ENCODE measurements around the gene PF4V1. TPM values are rescaled to one million over a fixed set of nuclear protein-coding genes. Genes with fewer than 3 reads are reported as not detected.

Gene PF4V1
- total and polyA plus RNA-seq, 9 of the 15 experiments (the other 6 are each of a cell fraction or from before 2014, with no cell fraction given): not detected

GRCh38 chr4:73844806-73845205 is 8.3 kb upstream of the PF4V1 start (continued):
- TF ChIP-seq CLOCK (CRISPR knock-in tag; IDR thresholded peaks at IDR 0.05; ENCODE audit: borderline replicate concordance): no peak
- no peak for TF ChIP-seq RNF2 (IDR thresholded peaks at IDR 0.05)

- in situ Hi-C loops (cut with MboI) (no loop called here), intact Hi-C loops (cut with micrococcal nuclease) (no loop called here)
- H3K4me1 ChIP-seq (replicated peaks in 1 of 2; ENCODE audit: control insufficient read depth in 2 of 2, insufficient read depth in 2 of 2, low read length in 2 of 2): peaks cover 0 to 5% of the 10 kb centered on the region in 2 experiments; a peak in 2 of 5 replicates
- no peaks in the 10 kb centered on the region for H4K20me1 ChIP-seq (replicated peaks; ENCODE audit: control insufficient read depth, insufficient read depth, low read length)
- no peak overlapping the region for H3K4me2 ChIP-seq (ENCODE audit: insufficient read depth, low read length)
- 50% methylated on average over 3 of the region's 3 CpGs for WGBS (ENCODE audit: insufficient coverage, low coverage, missing lambda C conversion rate)
- peak overlapping the region; percentile 37 for H2AFZ ChIP-seq (ENCODE audit: low read depth, low read length)
- TF ChIP-seq, protein P1, sequence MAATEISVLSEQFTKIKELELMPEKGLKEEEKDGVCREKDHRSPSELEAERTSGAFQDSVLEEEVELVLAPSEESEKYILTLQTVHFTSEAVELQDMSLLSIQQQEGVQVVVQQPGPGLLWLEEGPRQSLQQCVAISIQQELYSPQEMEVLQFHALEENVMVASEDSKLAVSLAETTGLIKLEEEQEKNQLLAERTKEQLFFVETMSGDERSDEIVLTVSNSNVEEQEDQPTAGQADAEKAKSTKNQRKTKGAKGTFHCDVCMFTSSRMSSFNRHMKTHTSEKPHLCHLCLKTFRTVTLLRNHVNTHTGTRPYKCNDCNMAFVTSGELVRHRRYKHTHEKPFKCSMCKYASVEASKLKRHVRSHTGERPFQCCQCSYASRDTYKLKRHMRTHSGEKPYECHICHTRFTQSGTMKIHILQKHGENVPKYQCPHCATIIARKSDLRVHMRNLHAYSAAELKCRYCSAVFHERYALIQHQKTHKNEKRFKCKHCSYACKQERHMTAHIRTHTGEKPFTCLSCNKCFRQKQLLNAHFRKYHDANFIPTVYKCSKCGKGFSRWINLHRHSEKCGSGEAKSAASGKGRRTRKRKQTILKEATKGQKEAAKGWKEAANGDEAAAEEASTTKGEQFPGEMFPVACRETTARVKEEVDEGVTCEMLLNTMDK (IDR thresholded peaks at IDR 0.05; ENCODE audit: borderline replicate concordance, insufficient read depth, low read depth, low read length, poor library complexity, severe bottlenecking): no peak
- TF ChIP-seq BACH1 (tag; IDR thresholded peaks at IDR 0.05) (no peak), SPI1 (IDR thresholded peaks at IDR 0.05; ENCODE audit: borderline replicate concordance, low read depth, low read length) (peak; percentile 91), HMGXB4 (CRISPR knock-in tag; IDR thresholded peaks at IDR 0.05) (no peak), TCF3 (CRISPR knock-in tag; IDR thresholded peaks at IDR 0.05) (peak; percentile 26; the same call in 1 of the 2 replicates), PHF8 (IDR thresholded peaks at IDR 0.05; ENCODE audit: borderline replicate concordance, low read length) (no peak), HMGN3 (IDR thresholded peaks at IDR 0.05; ENCODE audit: borderline replicate concordance, extremely low read depth, insufficient read length, low read depth, low read length) (no peak), TSC22D4 (tag; IDR thresholded peaks at IDR 0.05) (no peak)
- TF ChIP-seq, protein P2, sequence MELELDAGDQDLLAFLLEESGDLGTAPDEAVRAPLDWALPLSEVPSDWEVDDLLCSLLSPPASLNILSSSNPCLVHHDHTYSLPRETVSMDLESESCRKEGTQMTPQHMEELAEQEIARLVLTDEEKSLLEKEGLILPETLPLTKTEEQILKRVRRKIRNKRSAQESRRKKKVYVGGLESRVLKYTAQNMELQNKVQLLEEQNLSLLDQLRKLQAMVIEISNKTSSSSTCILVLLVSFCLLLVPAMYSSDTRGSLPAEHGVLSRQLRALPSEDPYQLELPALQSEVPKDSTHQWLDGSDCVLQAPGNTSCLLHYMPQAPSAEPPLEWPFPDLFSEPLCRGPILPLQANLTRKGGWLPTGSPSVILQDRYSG (tag; conservative IDR thresholded peaks at IDR 0.05; ENCODE audit: low read depth): no peak
- H3K9me1 ChIP-seq (ENCODE audit: control insufficient read depth, insufficient read depth, low read length): no peaks in the 10 kb centered on the region
- no peaks in the 10 kb centered on the region for H3K27me3 ChIP-seq (ENCODE audit: control insufficient read depth in 2 of 2, insufficient read depth in 2 of 2, low read length in 2 of 2)
- H3K9me3 ChIP-seq (replicated peaks; ENCODE audit: control insufficient read depth, insufficient read depth, low read depth, low read length): no peaks in the 10 kb centered on the region
- no peak overlapping the region for H3K27ac ChIP-seq (ENCODE audit: extremely low read depth, low read depth, low read length)
- BruUV-seq (replicated peaks): no TSS peak
- FAIRE-seq (no peak), DNase-seq (ENCODE audit: extremely low read depth in 1 of 4, low spot score in 3 of 4) (no peak), ATAC-seq (no peak; the same call in 2 of the 3 replicates)
- POLR2A ChIA-PET: interaction anchor here (0.6 to 1.1 kb wide), 2 partner anchors 12 to 15 kb away, joined by 3 to 4 read pairs; no protein-coding TSS in a partner anchor
- H3K9ac ChIP-seq (ENCODE audit: insufficient read depth in 1 of 2, low read depth in 2 of 2, low read length in 2 of 2): no peak overlapping the region
- H3K4me3 ChIP-seq: no peak overlapping the region
- no peaks in the 10 kb centered on the region for H3K79me2 ChIP-seq (ENCODE audit: control insufficient read depth, insufficient read depth, low read length)
- no peaks in the 10 kb centered on the region for H3K36me3 ChIP-seq (ENCODE audit: control insufficient read depth, insufficient read depth, low read length)
- CTCF ChIA-PET (ENCODE audit: low intra/inter-chr PET ratio): no interaction called here
These were observed 5.4 kb upstream of the PF4V1 start for GRCh38 chr4:73847526-73848182.
